Heart right ventricle (tissue), 16 donors: ENCODE measurements around the gene ARFGAP3. TPM values are rescaled to one million over a fixed set of nuclear protein-coding genes. Genes with fewer than 3 reads are reported as not detected.

Source experiments
- ATAC-seq, 8 donors: fragments of 200-7000 bp; cut with Tn5 transposase; one replicate each; pipeline ENCODE4 v1.9.1; 2020; ENCODE audit warnings: mild to moderate bottlenecking in 8 of 8, moderate library complexity in 8 of 8, moderate number of reproducible peaks in 1 of 8
- DNase-seq, 2 donors: peaks; one replicate each; pipeline ENCODE4 v3.0.0-alpha.2; 2020
- H3K27ac ChIP-seq, 10 donors: fragments of 200-600 bp; sonication (generic) in 2 of 10; one replicate each; pipeline versions ENCODE4 v1.5.0 to v1.8.0; 2020 to 2022; ENCODE audit warnings: mild to moderate bottlenecking in 3 of 10
- H3K27me3 ChIP-seq, 7 donors: fragments of 200-600 bp; one replicate each; pipeline ENCODE4 v1.8.0; 2021 to 2022; ENCODE audit warnings: mild to moderate bottlenecking in 2 of 7
- H3K36me3 ChIP-seq, 9 donors: fragments of 200-600 bp; sonication (generic) in 1 of 9; one replicate each; pipeline versions ENCODE4 v1.5.0 to v1.8.0; 2020 to 2022; ENCODE audit warnings: mild to moderate bottlenecking in 2 of 9
- H3K4me1 ChIP-seq, 9 donors: fragments of 200-600 bp; sonication (generic) in 1 of 9; one replicate each; pipeline versions ENCODE4 v1.5.0 to v1.8.0; 2020 to 2022; ENCODE audit warnings: mild to moderate bottlenecking in 4 of 9
- H3K4me3 ChIP-seq, 10 donors: fragments of 200-600 bp; sonication (generic) in 2 of 10; one replicate each; pipeline versions ENCODE4 v1.5.0 to v1.8.0; 2020 to 2022; ENCODE audit warnings: mild to moderate bottlenecking in 7 of 10, moderate library complexity in 2 of 10
- H3K9me3 ChIP-seq, 11 donors: fragments of 200-600 bp in 10 of 11; sonication (generic) in 2 of 11; one replicate each; pipeline versions ENCODE4 v1.5.0 to v1.8.0; 2013 to 2022; ENCODE audit warnings: mild to moderate bottlenecking in 2 of 11, control low read depth in 1 of 11, moderate library complexity in 1 of 11
- WGBS, 2 donors: extraction: QIAGEN DNeasy Blood & Tissue Kit; methylation state at CpG; one replicate each; pipeline ENCODE4 v1.1.7; 2013; ENCODE audit warnings: inconsistent platforms in 1 of 2; 5-methylcytosine and 5-hydroxymethylcytosine counted together
- intact Hi-C, 10 donors: fragments of 100-400 bp; cut with DNase I; formaldehyde crosslinking; loops; one replicate each; pipeline versions ENCODE4 v1.11.1 to v1.14.2; 2022
- polyA plus RNA-seq, 2 donors: library from polyadenylated mRNA; stranded (reverse); fragments of 200-250 nt; gene quantifications; one replicate each; pipeline ENCODE4 v1.2.3, GENCODE V29; 2013
- total RNA-seq, 10 donors: library from RNA; stranded (reverse); fragmentation: NEBNext Ultra II Directional in 3 of 10; extraction: Animal tissue kit (Norgen Biotek cat#: 25700) in 3 of 10; gene quantifications; one replicate each; pipeline versions ENCODE4 v1.2.1 to v1.2.4, GENCODE V29; 2021 to 2023
- TF ChIP-seq, protein P1 (sequence below), 9 donors: fragments of 200-600 bp; sonication (generic) in 2 of 9; IDR thresholded peaks; one replicate each; pipeline versions ENCODE4 v1.5.0 to v1.8.0; 2021 to 2022; ENCODE audit warnings: antibody characterized with exemption in 9 of 9, mild to moderate bottlenecking in 5 of 9, moderate library complexity in 1 of 9
- donor health status: Arrhythmogenic right ventricular cardiomyopathy.
- donor health status: ischemic (EF 13 %, LVEDD 7.1; RV severe dilation, severe dysfunction).
- donor health status: healthy with polysubstance abuse.
- donor health status: DM: no; HTN: yes; CAD: no.
- donor health status: DM: no; HTN: no; CAD: no.
- donor health status: ischemic (EF 25% LVEDD 6.9; RV normal size, moderate dysfunction).
- donor health status: ischemic (EF 25% LVEDD 5.7; RV mildly dilated, moderate dysfunction).
- donor health status: healthy.
- donor health status: DM: yes; HTN: yes; CAD: no.
- donor health status: Ischemic cardiomyopathy.
- donor health status: ischemic (EF 35%, LVEDD 5.7; RV mildly dilated, moderate dysfunction).
- donor health status: nonischemic (EF 11% LVEDD 7.7; RV severe dilation, severe dysfunction).
- donor health status: DM: yes; HTN: yes; CAD: no.
- donor health status: PGD.
- donor health status: ischemic (EF 29% LVEDD 5.4; RV normal size, mild dysfunction).
- donor health status: nonischemic (EF 23%, LVEDD 6.1; RV moderate dilation, normal function).

Gene ARFGAP3
- total and polyA plus RNA-seq, 12 donors, result 10.6 to 29.4 (median 23.2) TPM

DNA sequence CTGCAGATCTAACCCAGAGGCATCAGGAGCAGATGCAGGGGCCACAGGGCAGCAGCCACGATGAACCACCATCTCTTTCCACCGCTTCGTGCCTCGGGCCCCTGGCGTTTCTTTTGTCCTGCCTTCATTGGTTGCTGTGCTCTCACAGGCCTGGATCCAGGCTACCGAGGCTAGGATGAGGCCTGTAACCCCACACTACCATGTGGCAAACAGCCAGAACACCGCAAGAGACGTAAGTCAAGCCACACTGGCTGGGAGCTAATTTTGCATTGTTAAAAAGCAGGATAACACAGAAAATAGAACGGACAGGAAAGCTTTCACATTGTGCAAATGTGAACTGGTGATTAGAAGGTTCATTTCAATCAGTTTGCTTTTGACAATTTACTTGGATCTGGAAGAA, 15.7 kb upstream of the ARFGAP3 start:
- TF ChIP-seq, protein P1, sequence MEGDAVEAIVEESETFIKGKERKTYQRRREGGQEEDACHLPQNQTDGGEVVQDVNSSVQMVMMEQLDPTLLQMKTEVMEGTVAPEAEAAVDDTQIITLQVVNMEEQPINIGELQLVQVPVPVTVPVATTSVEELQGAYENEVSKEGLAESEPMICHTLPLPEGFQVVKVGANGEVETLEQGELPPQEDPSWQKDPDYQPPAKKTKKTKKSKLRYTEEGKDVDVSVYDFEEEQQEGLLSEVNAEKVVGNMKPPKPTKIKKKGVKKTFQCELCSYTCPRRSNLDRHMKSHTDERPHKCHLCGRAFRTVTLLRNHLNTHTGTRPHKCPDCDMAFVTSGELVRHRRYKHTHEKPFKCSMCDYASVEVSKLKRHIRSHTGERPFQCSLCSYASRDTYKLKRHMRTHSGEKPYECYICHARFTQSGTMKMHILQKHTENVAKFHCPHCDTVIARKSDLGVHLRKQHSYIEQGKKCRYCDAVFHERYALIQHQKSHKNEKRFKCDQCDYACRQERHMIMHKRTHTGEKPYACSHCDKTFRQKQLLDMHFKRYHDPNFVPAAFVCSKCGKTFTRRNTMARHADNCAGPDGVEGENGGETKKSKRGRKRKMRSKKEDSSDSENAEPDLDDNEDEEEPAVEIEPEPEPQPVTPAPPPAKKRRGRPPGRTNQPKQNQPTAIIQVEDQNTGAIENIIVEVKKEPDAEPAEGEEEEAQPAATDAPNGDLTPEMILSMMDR (IDR thresholded peaks at IDR 0.05), result no peak
- Histone ChIP-seq H3K4me3 (no peak overlapping the region), H3K9me3 (no peaks in the 10 kb centered on the region), H3K36me3 (peaks cover 0 to 90% (median 59%) of the 10 kb centered on the region in 9 donors), H3K4me1 (peaks cover 4 to 25% (median 16%) of the 10 kb centered on the region in 9 donors), H3K27me3 (no peaks in the 10 kb centered on the region), H3K27ac (no peak overlapping the region)
- intact Hi-C loops, result loop anchor here in 2 of 10 donors (2.0 to 10.0 kb wide), 2 partner anchors 152 to 218 kb away; no protein-coding TSS in a partner anchor
- 71% methylated on average over 9 of the region's 9 CpGs for WGBS, 2 donors
- DNase-seq (no peak), ATAC-seq (no peak)

DNA sequence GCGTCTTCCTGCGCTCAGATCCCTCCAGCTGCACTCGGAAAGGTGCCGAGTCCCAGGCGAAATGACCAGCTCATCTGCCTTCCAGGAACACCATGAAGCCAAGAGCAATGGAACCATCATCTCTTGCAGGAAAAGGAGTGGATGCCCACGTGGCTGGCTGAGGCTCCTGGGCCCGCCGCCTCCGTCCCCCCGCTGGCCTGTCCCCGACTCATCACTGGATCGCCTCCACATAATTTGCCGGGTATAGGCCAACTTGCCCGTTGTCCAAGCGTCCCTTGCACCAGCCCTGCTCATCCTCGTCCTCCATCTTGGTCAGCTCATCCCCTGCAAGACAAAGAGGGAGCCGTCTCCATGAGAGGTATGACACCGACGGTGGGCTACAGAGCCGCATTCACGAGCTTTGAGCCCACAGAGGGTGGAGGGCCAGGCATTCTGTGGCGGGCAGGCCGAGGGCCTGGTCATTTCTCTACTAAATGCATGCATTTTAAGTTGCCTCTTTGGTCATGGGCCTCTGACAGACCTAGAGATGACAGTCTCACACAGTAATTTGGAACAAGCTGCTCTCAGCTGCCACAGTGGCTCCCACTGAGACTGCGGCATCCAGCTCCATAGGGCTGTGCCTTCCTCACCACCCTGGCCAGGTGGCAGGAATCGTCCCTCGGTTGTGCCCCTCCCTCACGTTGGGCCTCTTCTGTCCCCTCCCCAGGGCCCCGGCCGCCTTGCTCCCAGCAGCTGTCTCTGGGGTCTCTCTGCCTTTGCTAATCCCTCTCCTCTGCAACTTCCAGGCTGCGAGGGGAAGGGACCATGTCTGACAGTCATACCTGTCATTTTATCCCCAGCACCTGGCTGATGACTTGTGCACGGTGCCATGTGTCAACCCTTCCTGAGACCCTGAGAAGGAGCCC, 14.3 kb upstream of the ARFGAP3 start:
- intact Hi-C loops, result loop anchor here in 2 of 10 donors (2.0 to 10.0 kb wide), 2 partner anchors 153 to 219 kb away; no protein-coding TSS in a partner anchor
- no peak for ATAC-seq
- H3K4me1 ChIP-seq, result peaks cover 4 to 24% (median 15%) of the 10 kb centered on the region in 9 donors

DNA sequence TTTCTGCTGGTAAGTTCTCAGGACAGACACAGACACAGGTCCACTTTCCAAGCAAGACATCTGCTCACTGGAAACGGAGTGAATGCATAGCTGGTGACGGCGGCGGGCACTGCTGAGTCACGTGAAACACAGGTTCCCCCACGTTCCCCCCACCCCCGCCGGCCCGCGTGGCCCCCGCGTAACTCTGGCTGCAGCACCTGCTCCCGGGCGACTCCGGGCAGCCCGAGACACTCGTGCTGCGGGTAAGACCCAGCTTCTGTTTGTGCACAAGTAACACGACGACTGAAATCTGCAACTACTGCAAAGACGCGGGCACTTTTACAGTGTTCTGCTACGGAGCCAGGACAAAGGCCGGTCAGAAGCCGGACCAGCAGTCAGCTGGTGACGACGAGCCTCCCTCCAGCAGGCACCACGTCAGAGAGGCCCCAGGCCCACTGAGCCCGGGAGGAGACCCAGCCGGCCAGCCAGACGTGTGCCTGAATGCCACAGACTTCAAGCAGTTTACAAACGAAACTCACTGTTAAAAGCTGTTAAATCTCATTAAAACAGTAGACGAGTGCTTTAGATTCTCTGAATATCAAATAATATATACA, 12.9 kb upstream of the ARFGAP3 start:
- peaks cover 0 to 62% (median 35%) of the 10 kb centered on the region in 9 donors for H3K36me3 ChIP-seq

More for the DNA sequence above, 14.3 kb upstream of the ARFGAP3 start:
- Histone ChIP-seq H3K27me3 (no peaks in the 10 kb centered on the region), H3K36me3 (peaks cover 0 to 76% (median 49%) of the 10 kb centered on the region in 9 donors), H3K9me3 (no peaks in the 10 kb centered on the region), H3K4me3 (no peak overlapping the region), H3K27ac (no peak overlapping the region)
- no peak for DNase-seq
- WGBS, 2 donors, result 91% methylated on average over 30 to 31 of the region's 31 CpGs
- TF ChIP-seq, protein P1 (IDR thresholded peaks at IDR 0.05), result no peak

More for the DNA sequence above, 12.9 kb upstream of the ARFGAP3 start:
- DNase-seq (no peak), ATAC-seq (no peak)
- Histone ChIP-seq H3K27ac (no peak overlapping the region), H3K9me3 (no peaks in the 10 kb centered on the region), H3K4me3 (no peak overlapping the region), H3K4me1 (peaks cover 4 to 24% (median 15%) of the 10 kb centered on the region in 9 donors), H3K27me3 (no peaks in the 10 kb centered on the region)
- WGBS, 2 donors, result 88% methylated on average over 33 of the region's 33 CpGs
- TF ChIP-seq, protein P1 (IDR thresholded peaks at IDR 0.05), result no peak
- intact Hi-C loops, result loop anchor here in 7 of 10 donors (5.0 to 10.0 kb wide), 8 partner anchors 32 to 217 kb away; partner anchors contain the start of gene TTLL1 (in 2 of the 7)
